Measurements from ENCODE around the gene HES6. TPM values are rescaled to one million over a fixed set of nuclear protein-coding genes. Genes with fewer than 3 reads are reported as not detected.

The HES6 gene
- total RNA-seq, 2 donors from 2014 or later = 55.6 to 79.5 TPM

DNA sequence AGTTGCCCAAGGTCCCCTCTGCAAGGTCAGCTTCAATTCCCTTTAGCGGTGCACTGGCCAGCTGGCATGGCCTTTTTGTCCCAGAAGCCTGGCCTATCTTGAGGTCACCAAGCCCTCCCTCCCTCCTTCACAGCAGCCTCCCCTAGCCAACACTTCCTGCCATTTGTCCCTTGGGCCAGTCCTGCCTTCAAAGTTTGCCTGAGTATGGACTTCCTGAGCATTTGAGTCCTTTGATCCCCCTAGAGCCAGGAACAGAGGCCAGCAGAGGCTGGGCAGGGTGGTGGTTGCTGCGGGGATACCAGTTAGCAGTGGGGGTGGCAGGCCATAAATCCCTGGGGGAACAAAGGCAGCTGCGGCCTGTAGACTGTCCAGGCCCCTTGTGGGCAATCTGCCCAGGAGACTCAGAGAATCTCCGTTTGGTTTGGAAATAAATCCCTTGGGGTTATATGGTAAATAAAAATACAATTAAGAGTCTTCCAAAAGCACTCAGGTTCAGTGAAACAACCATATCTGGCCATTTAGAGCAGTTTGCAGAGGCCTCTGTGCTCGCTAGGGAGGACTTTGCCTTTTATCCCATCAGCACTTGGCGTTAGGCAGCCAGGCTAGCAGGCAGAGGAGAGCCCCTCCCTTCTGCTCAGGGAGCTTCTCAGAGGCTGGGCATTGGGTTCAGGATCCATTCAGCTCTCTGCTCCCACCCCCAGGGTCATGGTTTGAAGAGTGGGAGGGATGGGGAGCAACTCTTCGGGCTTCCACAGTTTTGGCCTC lies 3.1 kb upstream of the HES6 start:
- H3K27ac ChIP-seq = peak overlapping the region; percentile 45
- H3K9ac ChIP-seq (ENCODE audit: low read depth in 2 of 2, low read length in 2 of 2) = peak overlapping the region in 1 of 2 donors; percentile 36
- TF ChIP-seq, protein P1, sequence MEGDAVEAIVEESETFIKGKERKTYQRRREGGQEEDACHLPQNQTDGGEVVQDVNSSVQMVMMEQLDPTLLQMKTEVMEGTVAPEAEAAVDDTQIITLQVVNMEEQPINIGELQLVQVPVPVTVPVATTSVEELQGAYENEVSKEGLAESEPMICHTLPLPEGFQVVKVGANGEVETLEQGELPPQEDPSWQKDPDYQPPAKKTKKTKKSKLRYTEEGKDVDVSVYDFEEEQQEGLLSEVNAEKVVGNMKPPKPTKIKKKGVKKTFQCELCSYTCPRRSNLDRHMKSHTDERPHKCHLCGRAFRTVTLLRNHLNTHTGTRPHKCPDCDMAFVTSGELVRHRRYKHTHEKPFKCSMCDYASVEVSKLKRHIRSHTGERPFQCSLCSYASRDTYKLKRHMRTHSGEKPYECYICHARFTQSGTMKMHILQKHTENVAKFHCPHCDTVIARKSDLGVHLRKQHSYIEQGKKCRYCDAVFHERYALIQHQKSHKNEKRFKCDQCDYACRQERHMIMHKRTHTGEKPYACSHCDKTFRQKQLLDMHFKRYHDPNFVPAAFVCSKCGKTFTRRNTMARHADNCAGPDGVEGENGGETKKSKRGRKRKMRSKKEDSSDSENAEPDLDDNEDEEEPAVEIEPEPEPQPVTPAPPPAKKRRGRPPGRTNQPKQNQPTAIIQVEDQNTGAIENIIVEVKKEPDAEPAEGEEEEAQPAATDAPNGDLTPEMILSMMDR (IDR thresholded peaks at IDR 0.05) = no peak
- no peaks in the 10 kb centered on the region for H3K9me3 ChIP-seq
- no peak for DNase-seq
- H3K36me3 ChIP-seq = no peaks in the 10 kb centered on the region
- intact Hi-C loops (cut with DNase I) = no loop called here
- no peak overlapping the region for H3K4me3 ChIP-seq
- peaks cover 15% of the 10 kb centered on the region for H3K4me1 ChIP-seq
- peaks cover 3% of the 10 kb centered on the region for H3K27me3 ChIP-seq

DNA sequence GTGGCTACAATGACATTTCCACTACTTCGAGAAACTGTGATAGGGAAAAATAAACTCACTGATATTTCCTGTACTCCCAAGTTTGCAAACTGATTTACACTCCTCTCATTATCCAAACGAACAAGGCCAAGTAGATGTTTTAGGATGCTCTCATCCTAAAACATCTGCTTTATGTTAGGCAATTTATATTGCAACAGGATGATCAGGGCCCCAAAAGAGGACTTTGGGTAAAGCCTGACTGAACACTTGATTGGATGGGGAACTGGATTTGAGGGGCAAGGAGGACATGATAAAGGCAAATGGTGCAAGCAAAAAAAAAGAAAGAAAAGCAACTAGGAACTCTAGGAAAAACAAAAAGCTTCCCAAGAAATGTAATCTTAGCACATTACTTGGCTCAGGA lies 2.1 kb upstream of the HES6 start:
- Histone ChIP-seq H3K36me3 (no peaks in the 10 kb centered on the region), H3K27me3 (peaks cover 3% of the 10 kb centered on the region), H3K27ac (no peak overlapping the region), H3K9me3 (no peaks in the 10 kb centered on the region), H3K4me3 (no peak overlapping the region), H3K9ac (ENCODE audit: low read depth in 2 of 2, low read length in 2 of 2) (no peak overlapping the region), H3K4me1 (peaks cover 15% of the 10 kb centered on the region)
- TF ChIP-seq, protein P1 (IDR thresholded peaks at IDR 0.05) = no peak
- no peak for DNase-seq
- intact Hi-C loops (cut with DNase I) = no loop called here

DNA sequence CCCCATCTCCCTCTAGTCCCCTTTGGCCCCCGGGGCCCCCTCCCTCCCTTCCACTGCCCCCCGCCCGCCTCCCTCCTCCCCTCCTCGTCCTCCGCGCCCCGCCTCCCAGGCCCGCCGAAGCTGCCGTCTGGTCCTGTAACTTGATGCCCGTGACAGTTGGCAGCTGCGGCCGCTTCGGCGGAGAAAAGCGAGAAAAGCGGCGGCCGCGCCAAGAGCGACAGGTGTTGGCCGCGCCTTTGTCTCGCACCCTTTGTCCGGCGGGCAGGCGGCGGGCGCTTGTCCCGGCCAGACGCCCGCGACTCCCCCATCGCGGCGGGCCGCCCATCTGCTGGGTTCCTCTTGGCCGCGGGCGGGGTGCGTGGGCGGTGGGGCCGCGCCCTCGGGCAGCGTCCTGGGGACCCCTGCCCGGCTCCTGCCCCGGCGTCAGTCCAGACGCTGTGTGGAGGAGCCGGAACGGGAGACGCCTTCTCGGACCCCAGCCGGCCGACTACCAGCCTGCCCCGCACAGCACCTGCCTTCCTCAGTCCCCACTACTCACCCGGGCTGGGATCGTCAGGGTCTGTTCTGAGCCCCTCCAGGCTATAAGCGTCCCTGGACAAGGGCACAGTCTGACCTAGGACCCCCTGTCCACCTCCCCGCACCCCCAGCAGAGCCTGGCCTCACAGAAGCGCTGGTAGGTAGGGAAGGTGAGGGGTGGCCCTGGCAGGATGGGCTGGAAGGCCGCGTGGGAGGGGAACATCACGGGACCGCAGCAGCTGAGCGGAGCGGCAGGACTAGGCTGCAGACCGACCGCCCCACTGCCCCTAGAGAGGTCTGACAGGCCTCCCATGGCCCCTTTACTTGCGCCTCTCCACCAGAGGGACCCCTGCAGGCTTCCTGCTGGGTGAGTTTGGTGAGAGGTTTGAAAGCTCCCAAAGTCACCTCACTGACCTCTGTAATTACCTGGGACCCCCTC lies 1.2 kb upstream of the HES6 start:
- Histone ChIP-seq H3K4me1 (peaks cover 15% of the 10 kb centered on the region), H3K4me3 (peak overlapping the region; percentile 74), H3K27me3 (peaks cover 3% of the 10 kb centered on the region), H3K9me3 (no peaks in the 10 kb centered on the region), H3K36me3 (no peaks in the 10 kb centered on the region), H3K27ac (no peak overlapping the region), H3K9ac (ENCODE audit: low read depth in 2 of 2, low read length in 2 of 2) (no peak overlapping the region)
- peak; percentile 77 for DNase-seq
- intact Hi-C loops (cut with DNase I) = no loop called here
- TF ChIP-seq, protein P1 (IDR thresholded peaks at IDR 0.05) = no peak

DNA sequence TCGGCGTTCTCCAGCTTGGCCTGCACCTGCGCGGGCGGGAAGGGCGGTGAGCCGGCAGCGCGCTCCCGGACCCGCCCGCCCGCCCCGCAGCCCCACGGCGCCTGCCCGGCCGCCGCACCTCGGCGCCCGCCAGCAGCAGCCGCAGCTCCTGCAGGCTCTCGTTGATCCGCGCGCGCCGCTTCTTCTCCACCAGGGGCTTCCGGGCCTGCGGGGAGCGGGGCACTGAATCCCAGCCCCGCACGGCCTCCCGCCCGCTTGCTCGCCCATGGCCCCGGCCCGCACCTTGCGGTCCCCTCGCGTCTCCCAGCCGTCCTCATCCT lies 335 bp downstream of the HES6 start:
- peak overlapping the region in 1 of 2 donors; percentile 83 for H3K9ac ChIP-seq (ENCODE audit: low read depth in 2 of 2, low read length in 2 of 2)

More for the DNA sequence above, 335 bp downstream of the HES6 start:
- Histone ChIP-seq H3K27ac (no peak overlapping the region), H3K27me3 (peaks cover 3% of the 10 kb centered on the region), H3K4me3 (peak overlapping the region; percentile 74), H3K9me3 (no peaks in the 10 kb centered on the region), H3K4me1 (peaks cover 15% of the 10 kb centered on the region), H3K36me3 (no peaks in the 10 kb centered on the region)
- no peak for DNase-seq
- TF ChIP-seq, protein P1 (IDR thresholded peaks at IDR 0.05) = no peak
- intact Hi-C loops (cut with DNase I) = no loop called here
